CD4-positive, alpha-beta T cell treated with Interleukin-17A for 4 hours (primary cell): ENCODE measurements around the gene IGSF10.

Experiments
- DNase-seq: peaks from one replicate; pipeline ENCODE4 v3.0.0-alpha.2; 2020; ENCODE audit warnings: mixed read lengths

IGSF10 gene

DNA sequence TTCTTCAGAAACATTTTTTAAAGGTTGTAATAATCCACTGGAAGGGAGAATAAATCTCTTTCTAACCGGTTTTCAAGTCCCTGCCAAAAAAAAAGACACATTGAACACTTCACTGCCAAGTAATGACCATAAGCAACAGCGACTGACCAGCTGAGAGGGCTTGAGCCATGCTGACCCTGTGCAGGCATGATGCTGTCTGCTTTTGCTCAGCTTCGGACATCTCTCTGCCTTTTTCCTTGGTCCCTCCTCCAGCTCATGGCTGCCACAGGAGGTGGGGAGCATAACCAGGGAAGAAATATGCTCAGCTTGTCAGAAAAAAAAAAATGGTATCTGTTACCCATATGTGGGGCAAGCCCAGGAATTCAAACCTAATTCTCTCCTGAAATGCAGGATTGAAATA lies 1.5 kb downstream of the IGSF10 start:
- no peak for DNase-seq

DNA sequence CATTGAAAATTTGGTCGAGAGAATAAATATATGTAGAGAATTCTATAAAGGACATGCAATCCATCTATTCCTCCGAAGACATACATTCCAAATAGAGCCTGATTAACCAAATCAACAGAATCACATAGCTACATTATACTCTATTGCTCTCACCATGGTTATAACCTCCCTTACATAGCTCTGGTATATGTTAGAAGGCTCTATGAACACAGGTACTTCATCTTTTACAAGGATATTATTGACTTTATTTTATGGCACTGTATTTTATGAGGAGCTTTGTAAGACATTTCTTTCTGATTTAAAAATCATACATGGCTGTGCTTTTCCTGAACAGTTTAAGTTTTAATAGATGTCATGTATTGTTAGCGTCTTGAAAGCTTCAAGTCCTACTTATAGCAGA lies 4.8 kb downstream of the IGSF10 start:
- DNase-seq = no peak

DNA sequence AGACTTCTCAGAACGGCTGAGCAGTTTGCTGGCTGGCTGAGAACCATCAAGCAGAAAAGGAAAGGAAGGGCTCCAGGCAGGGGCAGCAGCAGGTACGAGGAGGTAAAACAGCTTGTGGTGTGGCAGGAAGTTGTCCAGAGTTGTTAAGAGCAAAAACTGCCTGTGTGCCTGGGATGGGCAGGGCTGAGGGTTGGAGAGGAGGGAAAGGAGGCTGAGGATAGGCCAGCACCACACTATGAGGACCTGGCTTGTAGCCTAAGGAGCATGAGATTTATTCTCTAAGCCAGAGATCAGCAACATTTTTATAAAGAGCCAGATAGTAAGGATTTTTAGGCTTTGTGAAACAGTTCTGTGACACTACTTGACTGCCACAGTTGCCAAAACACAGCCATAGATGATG lies 8.0 kb downstream of the IGSF10 start:
- DNase-seq = no peak

DNA sequence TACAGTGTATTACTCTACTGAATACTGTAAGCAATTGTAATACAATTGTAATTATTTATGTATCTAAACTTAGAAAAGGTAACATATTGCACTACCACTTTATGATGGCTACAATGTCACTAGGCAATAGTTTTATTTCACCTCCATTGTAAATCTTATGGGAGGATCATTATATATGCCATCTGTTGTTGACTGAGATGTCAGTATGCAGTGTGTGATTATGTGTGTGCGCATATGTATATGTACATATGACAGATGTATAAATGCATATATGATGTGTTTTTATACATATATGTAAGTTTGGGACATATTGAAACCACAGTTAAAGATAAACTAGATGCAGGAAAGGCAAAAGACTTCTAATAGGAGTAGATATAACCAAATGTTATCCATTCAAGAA lies 8.5 kb downstream of the IGSF10 start:
- no peak for DNase-seq

DNA sequence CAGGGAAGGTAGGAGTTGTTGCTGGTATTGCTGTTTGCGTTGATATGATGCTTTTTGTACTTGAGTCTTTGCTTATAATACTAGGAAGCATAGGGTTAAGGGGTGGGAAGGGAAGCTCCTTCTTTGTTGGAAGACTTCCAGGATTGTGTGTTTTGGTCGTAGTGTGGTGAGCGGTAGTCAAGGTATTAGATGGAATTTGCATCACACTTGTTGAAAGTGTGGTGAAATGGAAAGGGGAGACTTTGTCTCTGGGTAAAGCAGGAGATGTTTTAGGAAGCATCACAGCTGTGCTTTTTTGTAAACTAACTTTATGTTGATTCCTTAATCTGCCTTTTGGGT lies 14.9 kb downstream of the IGSF10 start:
- no peak for DNase-seq

DNA sequence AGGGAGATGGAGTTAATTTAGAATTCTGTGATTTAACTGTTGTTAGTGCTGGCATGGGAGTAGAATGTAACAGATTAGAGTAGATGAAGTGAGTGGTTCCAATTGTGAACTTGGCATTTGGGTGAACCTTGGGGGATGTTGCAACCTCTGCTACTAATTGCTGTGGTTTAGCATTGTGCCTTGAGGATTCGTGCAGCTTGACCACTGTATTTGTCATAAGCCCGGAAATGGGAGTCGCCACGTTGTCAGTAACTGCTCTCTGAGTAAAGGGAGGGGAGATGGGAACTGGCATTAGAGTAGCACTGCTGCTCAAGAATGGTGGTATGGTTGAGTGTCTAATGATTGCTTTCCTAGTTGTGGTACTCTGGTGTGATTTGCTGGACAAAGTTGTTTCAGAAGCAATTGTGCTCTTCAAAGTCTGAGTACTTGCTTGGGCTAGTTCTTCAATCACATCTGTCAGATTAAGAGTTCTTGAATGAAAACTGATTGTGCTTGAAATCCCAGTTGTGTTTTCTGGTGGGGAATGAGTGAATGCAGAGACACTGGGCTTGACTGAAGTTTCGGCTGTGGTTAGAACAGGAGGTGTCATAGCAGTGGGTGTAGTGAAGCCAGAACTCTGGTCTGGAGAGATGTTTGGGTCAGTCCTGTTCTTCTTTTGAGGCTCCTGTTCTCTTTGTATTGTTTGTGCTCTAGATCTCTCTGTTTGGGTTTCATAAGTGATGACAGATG lies 15.4 kb downstream of the IGSF10 start:
- no peak for DNase-seq

DNA sequence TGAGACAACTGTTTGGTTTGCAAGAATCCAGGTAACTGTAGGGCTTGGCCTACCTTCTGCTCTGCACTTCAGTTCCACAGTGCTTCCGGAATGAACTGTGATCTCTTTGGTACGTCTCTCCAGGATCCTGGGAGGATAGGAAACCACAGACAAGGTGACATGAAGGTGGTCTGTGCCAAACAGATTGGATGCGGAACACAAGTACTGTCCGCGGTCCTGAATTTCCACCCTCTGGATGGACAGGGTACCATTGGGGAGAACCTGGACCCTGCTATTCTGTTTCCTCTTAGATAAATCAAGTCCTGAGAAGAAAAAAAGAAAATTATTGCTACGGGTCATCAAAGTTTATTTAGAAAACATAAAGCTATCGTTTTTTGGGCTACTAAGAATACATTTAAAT lies 17.3 kb downstream of the IGSF10 start:
- DNase-seq = no peak

DNA sequence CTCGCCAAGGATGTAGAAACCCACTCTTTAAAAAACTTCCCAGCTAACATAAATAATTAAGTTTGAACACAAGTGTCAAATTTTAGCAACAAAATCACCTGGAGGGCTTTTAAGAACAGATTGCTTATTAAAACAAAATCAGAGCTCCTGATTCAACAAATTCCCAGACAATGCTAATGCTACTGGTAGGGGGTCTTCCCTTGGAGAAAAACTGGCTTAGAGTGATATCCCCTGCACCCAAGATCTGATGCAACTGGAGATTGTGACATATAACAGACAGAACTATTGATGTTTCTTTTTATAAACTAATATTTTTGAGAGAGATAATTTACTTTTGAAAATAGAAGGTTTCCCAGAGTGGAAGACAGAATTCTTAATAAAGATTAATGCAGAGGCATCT lies 19.9 kb downstream of the IGSF10 start:
- DNase-seq = no peak

DNA sequence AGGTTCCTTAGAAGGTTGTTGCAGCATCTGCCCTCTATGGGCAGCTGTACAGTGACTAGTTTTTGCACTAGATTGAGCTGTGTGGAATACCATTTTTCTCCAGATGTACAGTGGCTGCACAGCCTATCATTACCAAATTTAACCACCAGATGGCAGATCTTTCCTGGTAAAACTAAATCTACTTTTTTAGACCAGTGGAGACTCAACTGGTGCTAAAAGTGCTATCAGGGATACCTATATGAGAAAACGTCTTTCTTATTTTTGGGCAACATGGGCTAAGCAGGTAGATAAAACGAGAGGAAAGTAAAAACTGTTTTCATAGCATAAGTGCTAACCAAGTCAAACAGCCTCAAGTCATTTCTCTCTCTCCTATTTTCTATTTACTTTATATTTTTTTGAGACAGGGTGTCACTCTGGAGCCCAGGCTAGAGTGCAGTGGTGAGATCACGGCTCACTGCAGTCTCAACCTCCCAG lies 21.2 kb downstream of the IGSF10 start:
- no peak for DNase-seq

DNA sequence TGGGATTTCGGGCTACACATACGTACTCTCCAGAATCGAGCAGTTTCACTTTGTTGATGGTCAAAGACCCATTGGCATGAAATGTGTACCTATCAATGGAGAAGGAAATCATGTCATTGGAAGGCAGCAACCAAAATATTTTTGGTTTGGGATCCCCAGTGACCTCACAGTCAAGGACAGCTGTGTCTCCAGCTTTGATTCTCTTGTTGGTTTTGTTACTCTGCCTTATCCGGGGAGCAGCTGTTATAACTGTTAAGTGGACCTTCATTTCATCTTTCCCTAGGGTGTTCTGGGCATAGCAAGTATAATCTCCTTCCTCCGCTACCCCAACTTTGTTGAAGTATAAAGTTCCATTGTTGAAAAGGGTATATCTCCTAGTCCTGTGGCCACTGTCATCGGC lies 23.0 kb downstream of the IGSF10 start:
- no peak for DNase-seq

DNA sequence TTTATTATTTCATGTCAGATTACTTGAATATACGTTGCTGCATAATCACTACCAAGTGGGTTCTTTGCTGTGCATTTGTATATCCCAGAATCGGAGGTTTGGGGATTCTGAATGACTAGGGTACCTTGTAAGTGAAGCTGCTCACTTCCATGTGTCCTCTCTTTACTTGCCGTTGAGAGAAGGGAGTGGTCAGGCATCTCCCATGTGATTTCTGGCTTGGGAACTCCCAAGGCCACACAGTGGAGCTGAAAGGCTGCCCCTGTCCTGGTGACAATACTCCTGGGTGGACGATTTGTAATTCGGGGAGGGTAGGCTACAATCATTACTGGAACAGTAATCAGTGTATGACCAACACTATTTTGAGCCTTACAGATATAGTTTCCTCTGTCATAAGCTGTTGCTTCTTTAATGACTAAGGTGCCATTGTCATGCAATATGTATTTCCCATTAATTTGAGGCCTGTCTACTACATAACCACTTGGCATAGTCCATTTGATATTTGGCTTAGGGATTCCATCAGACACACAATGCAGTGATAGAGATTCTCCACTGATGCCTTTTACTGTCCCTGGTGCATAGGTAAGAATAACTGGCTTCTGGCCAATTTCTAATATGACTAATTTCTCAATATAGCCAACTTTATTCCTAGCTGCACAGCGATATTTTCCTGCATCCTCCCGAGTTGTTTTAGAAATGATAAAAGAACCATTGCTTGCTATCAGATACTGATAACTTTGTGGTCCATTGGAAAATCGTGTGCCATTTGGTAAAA lies 24.0 kb downstream of the IGSF10 start:
- no peak for DNase-seq

DNA sequence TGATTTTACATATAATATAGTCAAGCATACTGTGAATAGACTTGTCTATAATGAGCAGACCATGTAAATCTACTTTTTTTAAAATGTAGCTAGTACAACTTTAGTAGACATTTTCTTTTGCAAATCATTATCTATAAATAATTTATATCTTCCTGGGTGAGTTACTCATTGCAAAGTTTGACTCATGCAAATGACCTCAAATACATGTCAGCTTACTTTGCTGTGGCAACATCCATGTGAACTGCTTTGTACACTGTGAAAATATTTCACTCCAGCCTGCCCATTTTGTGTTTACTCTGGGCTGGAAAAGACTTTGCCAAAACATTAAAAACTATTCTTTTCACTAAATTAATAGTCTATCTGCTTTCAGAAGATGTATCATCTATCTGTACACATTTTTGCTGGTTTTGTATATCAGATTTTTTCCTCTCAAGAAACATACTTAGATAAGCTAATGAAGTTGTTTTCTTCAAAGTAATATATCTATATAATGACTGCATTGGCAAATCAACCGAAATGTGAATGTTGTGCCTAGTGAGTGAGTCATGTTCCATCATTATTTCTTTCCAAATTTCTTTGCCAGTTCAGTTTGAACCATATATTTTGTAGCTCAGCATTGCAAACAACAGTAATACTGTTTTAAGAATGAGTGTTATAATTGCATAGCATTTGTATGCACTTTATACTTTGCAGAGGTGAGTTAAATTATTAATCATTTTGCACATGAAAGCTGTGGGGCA lies 26.5 kb downstream of the IGSF10 start:
- DNase-seq = no peak

DNA sequence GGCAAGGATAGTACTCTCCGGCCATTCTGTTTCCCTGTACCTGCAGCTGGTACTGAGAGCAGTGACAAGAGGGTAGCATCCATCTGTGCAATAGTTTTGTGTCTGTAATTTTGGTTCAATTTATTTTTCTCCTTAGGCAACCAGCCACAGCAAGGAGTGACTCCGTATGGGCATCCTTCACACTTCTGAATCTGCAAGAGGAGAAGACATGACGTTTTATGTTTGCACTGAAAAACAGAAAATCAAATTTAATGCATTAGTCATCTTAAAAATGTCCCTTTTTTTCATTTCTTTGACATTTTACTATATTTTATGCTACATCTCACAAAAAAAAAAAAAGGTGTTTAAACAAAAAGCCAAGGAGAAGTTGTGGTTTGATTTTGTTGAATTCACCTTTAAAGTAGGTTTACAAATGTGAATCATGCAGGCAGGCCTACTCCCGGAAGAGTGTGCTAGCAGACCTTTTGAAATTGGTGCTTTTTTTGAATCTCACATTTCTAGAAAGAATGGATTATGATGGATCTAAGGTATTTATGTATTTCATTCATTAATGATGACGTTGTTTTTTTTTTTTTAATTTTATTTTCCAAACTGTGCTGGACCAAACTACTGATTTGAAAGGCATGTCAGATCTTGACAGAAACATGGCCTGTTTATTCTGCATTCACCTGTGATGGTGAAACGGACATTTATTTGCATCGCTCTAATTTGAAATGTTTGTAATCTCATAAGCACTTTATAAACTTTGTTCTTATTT lies 28.1 kb downstream of the IGSF10 start:
- no peak for DNase-seq

DNA sequence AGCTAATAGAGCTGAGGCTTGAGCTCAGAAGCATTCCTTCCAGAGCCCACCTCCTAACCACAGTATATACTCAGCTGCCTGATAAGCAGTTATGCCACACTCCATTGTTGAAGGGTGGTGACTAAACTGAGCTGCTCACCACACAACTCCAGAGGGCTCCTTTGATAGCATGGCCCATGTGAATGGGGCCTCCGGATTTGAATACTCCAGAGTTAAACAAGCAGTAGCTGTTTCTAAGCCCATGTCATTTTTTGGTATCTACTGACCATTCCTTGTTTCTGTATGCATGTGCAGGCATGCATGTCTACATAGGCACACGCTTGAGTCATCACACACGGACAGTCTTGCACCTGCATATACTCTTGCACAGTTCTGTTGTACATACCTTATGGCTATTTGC lies 28.9 kb downstream of the IGSF10 start:
- DNase-seq = no peak

DNA sequence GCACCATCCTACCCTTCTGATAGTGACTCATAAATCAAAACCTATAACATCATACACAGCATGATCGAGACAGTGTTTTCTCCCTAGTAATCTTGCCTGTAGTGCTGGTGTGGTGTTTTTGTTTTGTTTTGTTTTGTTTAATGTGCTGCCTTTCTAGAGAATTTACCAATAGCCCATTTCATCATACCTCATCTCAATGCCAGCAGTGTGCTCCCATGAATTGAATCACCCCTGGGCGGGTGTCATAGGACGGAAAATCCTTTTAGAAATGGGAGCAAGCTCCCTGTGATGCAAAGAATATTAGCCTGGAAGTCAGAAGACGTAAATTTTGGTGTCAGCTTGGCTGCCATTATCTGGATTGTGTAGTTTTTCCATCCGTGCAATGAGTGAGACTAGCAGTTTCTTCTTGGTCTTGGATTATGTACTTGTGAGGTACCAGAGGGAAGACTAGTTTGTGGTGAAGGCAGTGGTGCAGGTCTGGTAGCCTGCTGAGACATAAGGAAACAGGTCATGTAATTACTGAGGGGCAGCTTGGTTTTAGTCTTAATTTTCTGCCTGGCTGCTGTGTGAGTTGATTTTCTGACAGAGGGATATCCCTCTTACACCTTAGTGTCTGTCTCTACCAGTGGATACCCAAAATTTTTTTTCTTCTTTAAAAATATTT lies 29.9 kb downstream of the IGSF10 start:
- no peak for DNase-seq

DNA sequence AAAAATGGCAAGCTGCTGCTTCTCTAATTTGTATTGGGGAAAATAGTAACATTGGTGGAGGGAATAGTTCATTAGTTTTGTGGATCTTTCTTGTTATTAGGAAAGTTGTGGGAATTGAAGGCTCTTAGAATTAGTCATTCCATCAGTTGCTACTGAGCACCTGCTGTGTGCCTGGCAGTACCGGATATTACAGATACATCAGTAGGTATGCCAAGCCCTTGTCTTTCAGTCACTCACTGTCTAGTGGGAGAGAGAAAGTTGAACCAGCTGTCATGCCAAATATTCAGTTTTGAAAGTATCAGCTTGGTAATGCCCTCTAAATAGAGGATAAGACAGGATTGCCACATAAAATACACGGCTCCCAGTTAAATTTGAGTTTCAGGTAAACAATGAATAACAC lies 32.5 kb downstream of the IGSF10 start:
- DNase-seq = no peak

DNA sequence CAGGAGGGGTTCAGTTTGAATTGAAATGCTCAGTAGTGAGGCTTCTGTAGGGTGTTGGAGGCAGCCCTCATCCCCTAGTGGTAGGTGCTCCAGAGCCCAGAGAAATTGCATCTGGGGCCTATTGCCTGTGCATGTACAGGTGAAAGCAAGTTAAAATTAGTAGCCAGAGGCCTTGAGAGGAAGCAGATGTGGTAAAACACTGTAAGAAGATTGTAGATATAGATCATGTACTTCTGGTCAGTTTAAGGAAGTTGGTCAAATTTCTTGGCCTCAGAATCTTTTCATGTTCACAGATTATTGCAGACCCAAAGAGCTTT lies 34.6 kb downstream of the IGSF10 start:
- no peak for DNase-seq

DNA sequence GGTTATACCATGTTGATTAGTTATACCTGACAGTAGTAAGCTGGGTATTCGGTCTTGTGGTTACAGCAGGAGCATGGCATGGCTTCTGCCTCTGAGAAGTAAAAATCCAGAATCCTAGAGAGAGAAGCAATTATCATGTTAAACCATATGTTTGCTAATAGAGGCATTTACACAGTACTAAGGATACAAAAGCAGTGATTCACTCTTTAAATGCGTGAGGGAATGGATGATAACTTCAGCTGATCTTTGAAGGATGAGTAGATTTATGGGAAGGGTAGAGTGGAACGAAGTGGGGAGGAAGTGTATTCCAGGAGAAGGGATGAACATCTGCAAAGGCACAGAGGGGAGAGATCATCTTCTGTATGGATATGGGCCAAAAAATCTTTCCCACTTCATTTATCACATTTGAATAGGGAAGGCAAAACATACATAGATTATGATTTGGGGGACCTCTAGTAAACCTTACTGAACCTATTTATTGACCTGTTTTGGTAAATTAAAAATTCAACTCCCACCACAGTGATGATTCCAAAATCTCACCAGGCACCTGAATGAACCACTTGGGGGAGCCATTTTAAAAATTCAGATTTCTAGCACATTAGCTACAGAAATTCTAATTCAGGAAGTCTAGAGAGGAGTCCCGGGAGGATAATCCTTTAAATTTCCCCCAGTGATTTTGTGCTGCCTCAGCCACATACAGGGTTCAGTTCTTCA lies 35.1 kb downstream of the IGSF10 start:
- DNase-seq = no peak

DNA sequence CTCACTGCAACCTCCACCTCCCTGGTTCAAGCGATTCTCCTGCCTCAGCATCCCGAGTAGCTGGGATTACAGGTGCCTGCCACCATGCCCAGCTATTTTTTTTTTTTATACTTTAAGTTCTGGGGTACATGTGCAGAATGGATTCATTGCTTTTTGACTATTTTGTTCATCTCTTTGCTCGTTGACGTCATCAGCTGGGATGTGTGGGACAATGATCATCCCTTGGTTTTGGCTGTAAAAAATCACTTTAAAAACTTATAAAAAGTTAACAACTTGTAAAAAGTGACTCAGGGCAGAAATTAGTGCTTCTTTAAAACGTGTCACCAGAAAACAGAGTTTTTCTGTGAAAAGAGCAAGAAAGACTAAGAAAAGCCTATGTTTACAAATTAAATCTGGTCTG lies 37.8 kb downstream of the IGSF10 start:
- no peak for DNase-seq

DNA sequence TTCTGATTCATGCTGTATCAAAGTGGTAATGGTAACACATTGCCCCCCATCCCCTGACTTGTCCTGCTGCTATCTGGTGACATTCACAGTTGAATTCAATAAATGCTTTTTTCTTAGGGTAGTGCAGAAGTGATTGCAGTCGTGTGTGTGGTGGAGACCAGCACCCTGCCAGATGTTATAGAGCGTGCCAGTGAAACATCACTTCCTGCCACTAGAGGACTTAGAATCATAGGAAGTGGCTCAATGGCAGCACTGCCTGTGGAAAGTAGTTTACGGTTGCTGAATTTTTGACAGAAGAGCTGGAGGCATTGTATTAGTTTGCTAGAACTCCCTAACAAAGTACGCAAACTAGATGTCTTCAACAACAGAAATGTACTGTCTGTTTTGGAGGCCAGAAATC lies 38.9 kb downstream of the IGSF10 start:
- DNase-seq = no peak

DNA sequence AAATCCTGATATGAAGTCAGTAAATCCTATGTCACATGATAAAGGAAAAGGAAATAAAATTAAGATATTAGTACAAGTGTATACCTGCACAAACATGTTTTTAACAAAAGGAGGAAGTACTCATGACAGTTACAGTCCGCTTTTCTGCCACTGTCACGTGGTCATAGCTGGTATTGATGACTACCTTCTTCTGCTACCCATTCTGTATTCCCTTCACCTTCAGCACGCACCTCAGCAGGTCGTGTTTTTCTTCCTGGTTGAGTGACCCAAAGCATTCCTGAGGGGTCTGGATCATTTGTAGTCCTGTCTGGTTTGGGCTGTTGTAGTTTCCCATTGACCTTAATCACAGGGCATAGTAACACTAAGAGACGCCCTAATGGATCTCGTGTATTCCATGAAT lies 41.1 kb downstream of the IGSF10 start:
- no peak for DNase-seq

DNA sequence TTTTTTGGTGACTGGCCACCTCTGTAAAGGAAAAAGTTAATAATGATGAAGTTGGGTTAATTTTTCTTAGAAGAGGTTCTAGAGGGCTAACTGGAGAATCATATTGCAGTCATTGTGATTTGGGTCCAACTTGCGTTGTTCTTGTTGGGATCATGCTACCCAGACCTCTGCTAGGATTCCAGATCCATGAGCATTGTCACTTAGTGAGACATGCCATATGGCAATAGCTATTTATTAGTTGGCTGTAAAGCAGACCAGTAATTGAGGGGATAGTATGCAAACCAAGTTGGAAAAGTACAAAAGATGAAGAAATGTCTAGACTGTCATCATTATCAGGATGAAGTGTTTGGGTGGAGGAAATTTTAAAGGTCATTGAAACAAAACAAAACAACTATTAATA lies 45.6 kb downstream of the IGSF10 start:
- DNase-seq = no peak
